Memory B cell (primary cell): ENCODE results near the gene FCRLA.
A peak's percentile ranks its signal among the peaks of the same experiment; 100 is the strongest.
"Not testable (repeated sequence)": the region's sequence is repeated elsewhere in the genome, so short reads cannot be mapped to it uniquely, and the experiment has no call there.

ENCODE experiments used
- ATAC-seq: fragments of 150-1000 bp; cut with Tn5 transposase; 2 replicates; pipeline ENCODE4 v1.10.0; 2021; ENCODE audit warnings: low read depth, mild to moderate bottlenecking, moderate library complexity
- DNase-seq, 2 donors: peaks; one replicate each; pipeline ENCODE4 v3.0.0; 2022; ENCODE audit warnings: low spot score in 2 of 2
- H3K27ac Mint-ChIP-seq: one replicate; pipeline ENCODE4 v1.8.0; 2022; ENCODE audit warnings: mild to moderate bottlenecking, moderate library complexity, mixed read lengths
- H3K27me3 Mint-ChIP-seq: one replicate; pipeline ENCODE4 v1.8.0; 2022; ENCODE audit warnings: mixed read lengths
- H3K36me3 Mint-ChIP-seq: one replicate; pipeline ENCODE4 v1.8.0; 2022; ENCODE audit warnings: mild to moderate bottlenecking, mixed read lengths
- H3K4me1 Mint-ChIP-seq: one replicate; pipeline ENCODE4 v1.8.0; 2022; ENCODE audit warnings: mixed read lengths
- H3K4me3 Mint-ChIP-seq: one replicate; pipeline ENCODE4 v1.8.0; 2022; ENCODE audit warnings: mild to moderate bottlenecking, moderate library complexity, mixed read lengths
- H3K9me3 Mint-ChIP-seq: one replicate; pipeline ENCODE4 v1.8.0; 2022; ENCODE audit warnings: mixed read lengths

Gene FCRLA

GRCh38 chr1:161720956-161721737 lies 14.1 kb downstream of the FCRLA start, which contains the start of gene FCRLB:
Gene FCRLB (plus strand): TSS chr1:161721544. CDS start chr1:161722673, 1,129 bp downstream.
- Mint-ChIP-seq H3K36me3 (no peaks in the 10 kb centered on the region), H3K27ac (no peak within 1 kb of the TSS), H3K27me3 (no peaks in the 10 kb centered on the region), H3K4me1 (peaks cover 52% of the 10 kb centered on the region), H3K9me3 (no peaks in the 10 kb centered on the region), H3K4me3 (no peak within 1 kb of the TSS)
- ATAC-seq (no peak), DNase-seq (no peak)

GRCh38 chr1:161721738-161722343 lies 14.8 kb downstream of the FCRLA start:
- H3K4me1 Mint-ChIP-seq = peaks cover 52% of the 10 kb centered on the region
- H3K27me3 Mint-ChIP-seq = no peaks in the 10 kb centered on the region
- DNase-seq (no peak), ATAC-seq (no peak)
- H3K36me3 Mint-ChIP-seq = no peaks in the 10 kb centered on the region
- no peak overlapping the region for H3K4me3 Mint-ChIP-seq
- no peaks in the 10 kb centered on the region for H3K9me3 Mint-ChIP-seq
- H3K27ac Mint-ChIP-seq = no peak overlapping the region

- no peaks in the 10 kb centered on the region for H3K36me3 Mint-ChIP-seq
- DNase-seq (no peak), ATAC-seq (no peak)
- H3K4me3 Mint-ChIP-seq = no peak overlapping the region
- no peaks in the 10 kb centered on the region for H3K27me3 Mint-ChIP-seq
- peaks cover 47% of the 10 kb centered on the region for H3K4me1 Mint-ChIP-seq
- no peak overlapping the region for H3K27ac Mint-ChIP-seq
- no peaks in the 10 kb centered on the region for H3K9me3 Mint-ChIP-seq
Measured at GRCh38 chr1:161722406-161722805, 15.4 kb downstream of the FCRLA start.

- DNase-seq (no peak), ATAC-seq (no peak)
- Mint-ChIP-seq H3K4me3 (no peak overlapping the region), H3K36me3 (no peaks in the 10 kb centered on the region), H3K27ac (no peak overlapping the region), H3K4me1 (peaks cover 48% of the 10 kb centered on the region), H3K9me3 (no peaks in the 10 kb centered on the region), H3K27me3 (no peaks in the 10 kb centered on the region)
Measured at GRCh38 chr1:161723459-161724141, 16.6 kb downstream of the FCRLA start.

- not testable (repeated sequence) for H3K9me3 Mint-ChIP-seq, ATAC-seq, H3K36me3 Mint-ChIP-seq, DNase-seq, H3K27me3 Mint-ChIP-seq
- Mint-ChIP-seq H3K4me3 (peak overlapping the region; percentile 97), H3K4me1 (peaks cover 42% of the 10 kb centered on the region), H3K27ac (peak overlapping the region; percentile 71)
Measured at GRCh38 chr1:161725258-161725907, 18.4 kb downstream of the FCRLA start.

GRCh38 chr1:161725908-161726472 lies 19.0 kb downstream of the FCRLA start:
- Mint-ChIP-seq H3K27ac (peak overlapping the region; percentile 71), H3K4me3 (peak overlapping the region; percentile 97), H3K36me3 (no peaks in the 10 kb centered on the region), H3K4me1 (peaks cover 39% of the 10 kb centered on the region), H3K9me3 (no peaks in the 10 kb centered on the region), H3K27me3 (no peaks in the 10 kb centered on the region)
- ATAC-seq = peak; percentile 43
- DNase-seq = peak; percentile 32 to 58

- H3K36me3 Mint-ChIP-seq = no peaks in the 10 kb centered on the region
- H3K4me1 Mint-ChIP-seq = peaks cover 37% of the 10 kb centered on the region
- ATAC-seq (peak; percentile 67), DNase-seq (peak; percentile 44 to 61)
- H3K27me3 Mint-ChIP-seq = no peaks in the 10 kb centered on the region
- no peaks in the 10 kb centered on the region for H3K9me3 Mint-ChIP-seq
- H3K27ac Mint-ChIP-seq = peak overlapping the region; percentile 71
- H3K4me3 Mint-ChIP-seq = peak overlapping the region; percentile 97
Measured at GRCh38 chr1:161726473-161727255, 19.6 kb downstream of the FCRLA start.

- ATAC-seq (peak; percentile 7), DNase-seq (peak in 1 of 2 donors; percentile 45)
- H3K36me3 Mint-ChIP-seq = no peaks in the 10 kb centered on the region
- peak overlapping the region; percentile 97 for H3K4me3 Mint-ChIP-seq
- H3K9me3 Mint-ChIP-seq = no peaks in the 10 kb centered on the region
- peaks cover 32% of the 10 kb centered on the region for H3K4me1 Mint-ChIP-seq
- H3K27me3 Mint-ChIP-seq = no peaks in the 10 kb centered on the region
- H3K27ac Mint-ChIP-seq = peak overlapping the region; percentile 90
Measured at GRCh38 chr1:161727256-161727924, 20.4 kb downstream of the FCRLA start.

GRCh38 chr1:161728376-161729226 lies 21.6 kb downstream of the FCRLA start:
- Mint-ChIP-seq H3K4me3 (no peak overlapping the region), H3K27me3 (no peaks in the 10 kb centered on the region), H3K36me3 (no peaks in the 10 kb centered on the region), H3K9me3 (no peaks in the 10 kb centered on the region), H3K4me1 (peaks cover 32% of the 10 kb centered on the region), H3K27ac (peak overlapping the region; percentile 17)
- no peak for ATAC-seq
- DNase-seq = no peak

GRCh38 chr1:161730050-161730564 lies 23.1 kb downstream of the FCRLA start:
- no peaks in the 10 kb centered on the region for H3K27me3 Mint-ChIP-seq
- H3K27ac Mint-ChIP-seq = peak overlapping the region; percentile 45
- H3K4me1 Mint-ChIP-seq = peaks cover 26% of the 10 kb centered on the region
- no peaks in the 10 kb centered on the region for H3K9me3 Mint-ChIP-seq
- no peaks in the 10 kb centered on the region for H3K36me3 Mint-ChIP-seq
- ATAC-seq = no peak
- no peak for DNase-seq
- H3K4me3 Mint-ChIP-seq = no peak overlapping the region

GRCh38 chr1:161731241-161731640 lies 24.2 kb downstream of the FCRLA start:
- Mint-ChIP-seq H3K9me3 (no peaks in the 10 kb centered on the region), H3K4me3 (no peak overlapping the region), H3K27me3 (no peaks in the 10 kb centered on the region), H3K27ac (no peak overlapping the region), H3K36me3 (no peaks in the 10 kb centered on the region), H3K4me1 (peaks cover 24% of the 10 kb centered on the region)
- no peak for DNase-seq
- ATAC-seq = no peak
